ENCODE measurements around the gene TDRD12. TPM values are rescaled to one million over a fixed set of nuclear protein-coding genes. Genes with fewer than 3 reads are reported as not detected.
A peak's percentile ranks its signal among the peaks of the same experiment; 100 is the strongest.

Gene TDRD12
- total RNA-seq, 5 donors from 2014 or later (not counting 1 experiment from before 2014, with no cell fraction given), result 0.36 to 1.0 (median 0.63) TPM

- Mint-ChIP-seq H3K36me3 (no peaks in the 10 kb centered on the region), H3K4me3 (no peak overlapping the region), H3K27ac (no peak overlapping the region), H3K27me3 (peaks cover 3 to 12% of the 10 kb centered on the region in 2 donors), H3K9me3 (no peaks in the 10 kb centered on the region), H3K4me1 (peaks cover 14 to 32% (median 21%) of the 10 kb centered on the region in 3 donors)
- WGBS (ENCODE audit: insufficient coverage), result 80% methylated on average over 8 of the region's 8 CpGs
- Histone ChIP-seq H3K4me1 (ENCODE audit: control insufficient read depth in 1 of 2, extremely low read depth in 1 of 2, insufficient read depth in 2 of 2, low read length in 2 of 2) (peaks cover 8 to 9% of the 10 kb centered on the region in 2 experiments), H3K27me3 (replicated peaks in 1 of 2; ENCODE audit: control insufficient read depth in 2 of 2, extremely low read depth in 1 of 2, insufficient read depth in 2 of 2, low read length in 1 of 2) (peaks cover 0 to 15% of the 10 kb centered on the region in 2 experiments), H3K9me3 (no peaks in the 10 kb centered on the region), H3K4me3 (ENCODE audit: control insufficient read depth in 1 of 2, extremely low read depth in 1 of 2, low read length in 1 of 2) (no peak overlapping the region), H3K27ac (ENCODE audit: low read length) (no peak overlapping the region), H3K36me3 (ENCODE audit: control insufficient read depth in 2 of 2, extremely low read depth in 1 of 2, insufficient read depth in 1 of 2, low read length in 1 of 2) (no peaks in the 10 kb centered on the region)
- ChIA-PET CTCF (interaction anchor here in 1 of 2 donors (0.6 kb wide), 1 partner anchor 47 kb away, joined by 3 read pairs; no protein-coding TSS in a partner anchor), POLR2A (no interaction called here)
- no peak for DNase-seq
- ATAC-seq (replicated peaks in 1 of 4), result no peak
Observed at GRCh38 chr19:32818536-32818935, 99.0 kb downstream of the TDRD12 start.

DNA sequence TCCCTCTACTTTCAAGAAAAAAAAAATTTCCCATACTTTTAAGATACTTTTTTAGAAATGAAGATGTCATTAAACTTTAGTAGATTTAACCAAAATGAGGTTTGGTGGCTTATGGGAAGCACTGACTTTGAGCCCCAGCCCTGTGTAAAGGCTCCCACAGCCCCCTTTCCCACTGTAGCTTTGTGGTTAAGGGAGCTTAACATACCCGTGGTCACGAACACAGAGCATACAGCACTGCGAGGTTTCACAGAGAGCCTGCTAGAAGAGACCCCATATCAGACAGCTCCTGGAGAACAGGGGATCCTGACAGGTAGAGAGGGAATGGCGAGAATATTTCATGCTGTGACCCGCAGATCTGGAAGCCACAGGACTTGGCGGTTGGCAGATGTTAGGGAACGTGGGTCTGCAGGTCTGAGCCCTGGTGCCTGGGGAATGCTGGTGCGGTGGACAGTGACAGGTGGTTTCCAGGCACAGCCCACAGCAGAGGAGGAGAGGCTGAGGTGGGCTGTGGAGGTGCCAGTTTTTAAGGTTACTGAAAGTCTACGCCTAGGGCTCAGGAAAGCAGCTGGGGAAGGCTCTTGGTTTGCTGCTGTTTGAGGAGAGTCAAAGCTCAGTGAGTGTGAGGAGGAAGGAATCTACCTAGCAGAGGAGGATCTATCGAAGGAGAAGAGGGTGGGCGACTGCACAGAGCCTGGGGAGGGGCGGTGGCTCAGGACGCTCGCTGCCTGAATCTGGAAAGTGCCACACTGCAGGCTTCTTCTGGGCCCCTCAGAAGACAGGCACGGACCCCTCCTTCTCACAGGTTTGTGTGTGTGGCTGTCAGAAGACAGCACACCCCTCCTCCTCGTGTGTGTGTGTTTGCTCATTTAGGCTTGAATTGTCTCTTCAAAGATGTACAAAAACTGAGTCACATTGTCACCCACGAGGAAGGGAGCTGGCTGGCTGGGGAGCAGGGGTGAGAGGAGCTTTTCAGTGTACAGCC is 100.1 kb downstream of the TDRD12 start:
- Histone ChIP-seq H3K27ac (ENCODE audit: low read length) (no peak overlapping the region), H3K27me3 (replicated peaks in 1 of 2; ENCODE audit: control insufficient read depth in 2 of 2, extremely low read depth in 1 of 2, insufficient read depth in 2 of 2, low read length in 1 of 2) (peaks cover under 1 to 27% of the 10 kb centered on the region in 2 experiments), H3K4me3 (ENCODE audit: control insufficient read depth in 1 of 2, extremely low read depth in 1 of 2, low read length in 1 of 2) (no peak overlapping the region), H3K9me3 (no peaks in the 10 kb centered on the region), H3K4me1 (ENCODE audit: control insufficient read depth in 1 of 2, extremely low read depth in 1 of 2, insufficient read depth in 2 of 2, low read length in 2 of 2) (peaks cover 8 to 9% of the 10 kb centered on the region in 2 experiments), H3K36me3 (ENCODE audit: control insufficient read depth in 2 of 2, extremely low read depth in 1 of 2, insufficient read depth in 1 of 2, low read length in 1 of 2) (no peaks in the 10 kb centered on the region)
- ChIA-PET CTCF (interaction anchor here in 1 of 2 donors (0.6 to 0.7 kb wide), 2 partner anchors 48 to 49 kb away, joined by 3 to 4 read pairs; no protein-coding TSS in a partner anchor), POLR2A (no interaction called here)
- Mint-ChIP-seq H3K36me3 (no peaks in the 10 kb centered on the region), H3K4me1 (peaks cover 9 to 26% (median 16%) of the 10 kb centered on the region in 3 donors), H3K27ac (peak overlapping the region in 1 of 2 donors; percentile 48), H3K4me3 (peak overlapping the region in 1 of 3 donors; percentile 60), H3K9me3 (no peaks in the 10 kb centered on the region), H3K27me3 (peaks cover 4 to 18% of the 10 kb centered on the region in 2 donors)
- ATAC-seq (replicated peaks in 1 of 4) (peak in 3 of 4 experiments; percentile 29 to 45 (median 33)), DNase-seq (no peak)
- WGBS (ENCODE audit: insufficient coverage), result 72% methylated on average over 10 of the region's 17 CpGs

DNA sequence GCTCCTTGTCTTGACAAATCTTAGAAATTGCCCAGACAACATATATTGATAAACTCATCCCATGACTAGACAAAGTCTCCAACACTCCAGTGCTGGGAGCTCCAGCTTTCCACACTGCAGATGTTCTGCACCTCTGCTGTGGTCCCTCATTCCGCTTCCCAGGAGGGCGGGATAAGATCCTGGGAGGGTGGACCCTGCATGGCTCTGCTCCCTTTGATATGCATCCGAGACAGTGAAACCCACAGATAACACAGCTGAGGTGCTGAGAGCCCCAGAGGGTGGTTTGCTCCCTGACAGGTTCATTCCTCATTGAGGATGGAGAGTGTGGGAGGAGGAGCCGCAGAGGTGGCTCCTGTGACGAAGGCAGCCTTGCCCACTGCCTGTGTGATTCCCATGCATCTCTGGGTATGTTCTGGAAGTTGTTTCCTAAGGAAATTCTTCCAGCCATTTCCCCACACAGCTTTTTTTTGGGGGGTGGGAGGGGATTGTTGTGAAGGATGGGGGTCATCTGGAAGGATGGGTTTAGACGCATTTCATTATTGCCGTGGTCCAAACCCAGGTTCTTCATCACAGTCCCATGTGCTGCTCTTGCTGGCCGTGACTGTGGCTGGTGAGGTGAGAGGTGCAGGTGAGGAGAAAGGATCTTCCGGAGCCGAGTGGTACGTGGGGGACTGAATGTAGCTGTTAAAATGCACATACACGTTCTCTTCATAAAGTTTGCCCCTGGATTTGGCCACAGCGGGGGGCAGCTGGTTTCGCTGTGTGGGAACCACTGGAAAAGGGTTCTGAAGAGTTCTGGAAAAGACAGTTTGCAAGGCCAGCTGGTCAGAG is 103.6 kb downstream of the TDRD12 start:
- no peak for DNase-seq
- Mint-ChIP-seq H3K27ac (no peak overlapping the region), H3K9me3 (no peaks in the 10 kb centered on the region), H3K36me3 (no peaks in the 10 kb centered on the region), H3K4me3 (no peak overlapping the region), H3K27me3 (peaks cover 10 to 20% of the 10 kb centered on the region in 2 donors), H3K4me1 (peaks cover 9 to 25% (median 16%) of the 10 kb centered on the region in 3 donors)
- H3K4me3 ChIP-seq (ENCODE audit: control insufficient read depth in 1 of 2, extremely low read depth in 1 of 2, low read length in 1 of 2), result no peak overlapping the region
- CTCF ChIA-PET, result interaction anchor here in 1 of 2 donors (0.7 kb wide), 1 partner anchor 71 kb away, joined by 4 read pairs; no protein-coding TSS in a partner anchor
- H3K36me3 ChIP-seq (ENCODE audit: control insufficient read depth in 2 of 2, extremely low read depth in 1 of 2, insufficient read depth in 1 of 2, low read length in 1 of 2), result peaks cover 0 to 5% of the 10 kb centered on the region in 2 donors
- no peaks in the 10 kb centered on the region for H3K9me3 ChIP-seq
- 95% methylated on average over 11 of the region's 14 CpGs for WGBS (ENCODE audit: insufficient coverage)
- POLR2A ChIA-PET, result no interaction called here
- peaks cover 2 to 33% of the 10 kb centered on the region in 2 experiments for H3K27me3 ChIP-seq (replicated peaks in 1 of 2; ENCODE audit: control insufficient read depth in 2 of 2, extremely low read depth in 1 of 2, insufficient read depth in 2 of 2, low read length in 1 of 2)
- no peak for ATAC-seq (replicated peaks in 1 of 4)
- peaks cover 8 to 9% of the 10 kb centered on the region in 2 experiments for H3K4me1 ChIP-seq (ENCODE audit: control insufficient read depth in 1 of 2, extremely low read depth in 1 of 2, insufficient read depth in 2 of 2, low read length in 2 of 2)
- no peak overlapping the region for H3K27ac ChIP-seq (ENCODE audit: low read length)

- Mint-ChIP-seq H3K27me3 (peaks cover 10 to 18% of the 10 kb centered on the region in 2 donors), H3K27ac (no peak overlapping the region), H3K4me1 (peaks cover 9 to 24% (median 17%) of the 10 kb centered on the region in 3 donors), H3K4me3 (no peak overlapping the region), H3K36me3 (no peaks in the 10 kb centered on the region), H3K9me3 (no peaks in the 10 kb centered on the region)
- Histone ChIP-seq H3K4me3 (ENCODE audit: control insufficient read depth in 1 of 2, extremely low read depth in 1 of 2, low read length in 1 of 2) (no peak overlapping the region), H3K4me1 (ENCODE audit: control insufficient read depth in 1 of 2, extremely low read depth in 1 of 2, insufficient read depth in 2 of 2, low read length in 2 of 2) (peaks cover 8 to 9% of the 10 kb centered on the region in 2 experiments), H3K27me3 (replicated peaks in 1 of 2; ENCODE audit: control insufficient read depth in 2 of 2, extremely low read depth in 1 of 2, insufficient read depth in 2 of 2, low read length in 1 of 2) (peaks cover 2 to 27% of the 10 kb centered on the region in 2 experiments), H3K9me3 (no peaks in the 10 kb centered on the region), H3K36me3 (ENCODE audit: control insufficient read depth in 2 of 2, extremely low read depth in 1 of 2, insufficient read depth in 1 of 2, low read length in 1 of 2) (peaks cover 0 to 5% of the 10 kb centered on the region in 2 donors), H3K27ac (ENCODE audit: low read length) (no peak overlapping the region)
- ATAC-seq (replicated peaks in 1 of 4) (no peak), DNase-seq (no peak)
- POLR2A ChIA-PET, result no interaction called here
- WGBS (ENCODE audit: insufficient coverage), result 94% methylated on average over 7 of the region's 7 CpGs
- CTCF ChIA-PET, result no interaction called here
Observed at GRCh38 chr19:32823747-32824102, 104.2 kb downstream of the TDRD12 start.

GRCh38 chr19:32824191-32824751 is 104.7 kb downstream of the TDRD12 start:
- Histone ChIP-seq H3K4me1 (ENCODE audit: control insufficient read depth in 1 of 2, extremely low read depth in 1 of 2, insufficient read depth in 2 of 2, low read length in 2 of 2) (peaks cover 8% of the 10 kb centered on the region in 2 experiments), H3K4me3 (ENCODE audit: control insufficient read depth in 1 of 2, extremely low read depth in 1 of 2, low read length in 1 of 2) (no peak overlapping the region), H3K36me3 (ENCODE audit: control insufficient read depth in 2 of 2, extremely low read depth in 1 of 2, insufficient read depth in 1 of 2, low read length in 1 of 2) (peaks cover 0 to 5% of the 10 kb centered on the region in 2 donors), H3K27me3 (replicated peaks in 1 of 2; ENCODE audit: control insufficient read depth in 2 of 2, extremely low read depth in 1 of 2, insufficient read depth in 2 of 2, low read length in 1 of 2) (peaks cover 2 to 29% of the 10 kb centered on the region in 2 experiments), H3K27ac (ENCODE audit: low read length) (no peak overlapping the region), H3K9me3 (no peaks in the 10 kb centered on the region)
- peak overlapping the region in 1 of 3 donors; percentile 58 for H3K4me3 Mint-ChIP-seq
- no peaks in the 10 kb centered on the region for H3K36me3 Mint-ChIP-seq
- ATAC-seq (replicated peaks in 1 of 4) (no peak), DNase-seq (no peak)
- POLR2A ChIA-PET, result no interaction called here
- peaks cover 10 to 18% of the 10 kb centered on the region in 2 donors for H3K27me3 Mint-ChIP-seq
- WGBS (ENCODE audit: insufficient coverage), result 62% methylated on average over 16 of the region's 20 CpGs
- H3K27ac Mint-ChIP-seq, result no peak overlapping the region
- H3K4me1 Mint-ChIP-seq, result peaks cover 13 to 29% (median 21%) of the 10 kb centered on the region in 3 donors
- H3K9me3 Mint-ChIP-seq, result no peaks in the 10 kb centered on the region
- CTCF ChIA-PET, result interaction anchor here in 1 of 2 donors (0.6 kb wide), 1 partner anchor 420 kb away, joined by 4 read pairs; no protein-coding TSS in a partner anchor

Data from T-cell (primary cell).